KG1 (cell line): ENCODE data around the gene CREB3L4.
"Not testable (repeated sequence)": the region's sequence is repeated elsewhere in the genome, so short reads cannot be mapped to it uniquely, and the experiment has no call there.

Experiments
- DNase-seq: peaks from one replicate; lab custom pipeline; 2025; lab: John Stamatoyannopoulos, UW

The CREB3L4 gene

GRCh38 chr1:153959454-153959853, 8.2 kb upstream of the CREB3L4 start:
- no peak for DNase-seq

GRCh38 chr1:153960206-153960605, 7.5 kb upstream of the CREB3L4 start:
- no peak for DNase-seq

GRCh38 chr1:153961421-153961820, 6.3 kb upstream of the CREB3L4 start:
- no peak for DNase-seq

- DNase-seq: no peak
Observed at GRCh38 chr1:153962088-153963029, 5.3 kb upstream of the CREB3L4 start.

GRCh38 chr1:153963030-153963849, 4.5 kb upstream of the CREB3L4 start, which contains the start of gene SLC39A1:
SLC39A1 (minus strand) TSS chr1:153963537; CDS start chr1:153962715, 822 bp downstream.
- peak; percentile 90 for DNase-seq

- DNase-seq: no peak
Observed at GRCh38 chr1:153963850-153964331, 3.8 kb upstream of the CREB3L4 start.

- DNase-seq: no peak
Observed at GRCh38 chr1:153968000-153968363, 280 bp downstream of the CREB3L4 start.

GRCh38 chr1:153968408-153968807, 706 bp downstream of the CREB3L4 start:
- no peak for DNase-seq

GRCh38 chr1:153968972-153969371, 1.3 kb downstream of the CREB3L4 start:
- DNase-seq: no peak

GRCh38 chr1:153970346-153970745, 2.6 kb downstream of the CREB3L4 start:
- DNase-seq: no peak

- DNase-seq: no peak
Observed at GRCh38 chr1:153973071-153973470, 5.4 kb downstream of the CREB3L4 start.

GRCh38 chr1:153973525-153973924, 5.8 kb downstream of the CREB3L4 start:
- DNase-seq: no peak

- no peak for DNase-seq
Observed at GRCh38 chr1:153976819-153977249, 9.1 kb downstream of the CREB3L4 start.

GRCh38 chr1:153977250-153978240, 9.8 kb downstream of the CREB3L4 start, which contains the start of gene JTB:
JTB (minus strand) TSS chr1:153977674; CDS start chr1:153977252, 422 bp downstream.
- peak; percentile 90 for DNase-seq

GRCh38 chr1:153978274-153978909, 10.7 kb downstream of the CREB3L4 start:
- DNase-seq: no peak

GRCh38 chr1:153979091-153979490, 11.4 kb downstream of the CREB3L4 start:
- DNase-seq: not testable (repeated sequence)

GRCh38 chr1:153981735-153982134, 14.0 kb downstream of the CREB3L4 start:
- DNase-seq: not testable (repeated sequence)

GRCh38 chr1:153984123-153984894, 16.6 kb downstream of the CREB3L4 start:
- DNase-seq: no peak

GRCh38 chr1:153985341-153985912, 17.7 kb downstream of the CREB3L4 start:
- DNase-seq: no peak
